ENCODE data around the gene CLEC4E. TPM values are rescaled to one million over a fixed set of nuclear protein-coding genes. Genes with fewer than 3 reads are reported as not detected.

Gene CLEC4E
- total and polyA plus RNA-seq, 2 of the 4 experiments (the other 2 are of a cell fraction) = not detected

DNA sequence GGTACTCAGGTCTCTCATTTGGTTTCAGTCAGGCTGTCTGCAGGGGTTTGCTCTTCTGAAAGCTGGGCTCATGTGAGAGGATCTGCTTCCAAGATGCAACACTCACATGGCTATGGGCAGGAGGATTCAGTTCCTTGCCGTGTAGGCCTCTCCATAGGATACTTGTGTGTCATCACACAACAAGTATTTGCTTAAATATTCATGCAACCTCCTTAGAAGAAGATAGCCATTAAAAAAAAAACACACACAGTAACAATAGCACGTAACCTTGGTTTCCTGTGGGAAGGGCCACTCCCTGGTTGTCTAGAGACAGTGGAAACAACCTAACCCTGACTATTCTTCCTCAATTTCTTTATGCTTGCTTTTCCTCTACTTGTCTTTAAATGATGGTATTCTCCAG lies 31.8 kb upstream of the CLEC4E start:
- Histone ChIP-seq H3K27ac (ENCODE audit: insufficient read depth, low read length) (no peak overlapping the region), H3K56ac (ENCODE audit: extremely low read depth, insufficient read depth, low read length) (no peak overlapping the region), H3K9me3 (ENCODE audit: control insufficient read depth, insufficient read depth, low read length) (no peaks in the 10 kb centered on the region; the same call in 1 of the 2 replicates), H3K27me3 (ENCODE audit: control insufficient read depth, insufficient read depth, low read length) (no peaks in the 10 kb centered on the region), H4K91ac (ENCODE audit: insufficient read depth, low read depth, low read length) (no peak overlapping the region), H4K5ac (ENCODE audit: low read depth, low read length) (no peak overlapping the region), H3K9ac (ENCODE audit: low read depth, low read length) (no peak overlapping the region), H3K4me2 (ENCODE audit: low read depth, low read length) (no peak overlapping the region), H4K8ac (ENCODE audit: low read depth in 2 of 2, low read length in 2 of 2) (no peak overlapping the region), H3K23ac (ENCODE audit: low read depth, low read length) (no peak overlapping the region), H2AK5ac (ENCODE audit: low read depth, low read length) (no peak overlapping the region), H2BK15ac (ENCODE audit: low read depth, low read length) (no peak overlapping the region), H3K4me3 (ENCODE audit: insufficient read depth, low read depth, low read length) (no peak overlapping the region), H3K18ac (ENCODE audit: low read depth, low read length) (no peak overlapping the region), H3K4me1 (ENCODE audit: control insufficient read depth, insufficient read depth, low read length) (no peaks in the 10 kb centered on the region), H2AFZ (replicated peaks; ENCODE audit: low read length, poor library complexity) (no peak overlapping the region), H2BK20ac (ENCODE audit: low read depth, low read length) (no peak overlapping the region), H3K36me3 (ENCODE audit: control insufficient read depth, insufficient read depth, low read length) (no peaks in the 10 kb centered on the region), H3K14ac (replicated peaks; ENCODE audit: low read depth, low read length) (no peak overlapping the region), H2AK9ac (replicated peaks; ENCODE audit: low read depth, low read length, poor library complexity) (no peak overlapping the region), H2BK5ac (ENCODE audit: low read depth, low read length, poor library complexity, severe bottlenecking) (no peak overlapping the region), H2BK120ac (ENCODE audit: low read depth, low read length) (no peak overlapping the region), H4K20me1 (ENCODE audit: insufficient read depth, low read length) (no peaks in the 10 kb centered on the region), H3K9me1 (ENCODE audit: insufficient read depth, low read length) (no peaks in the 10 kb centered on the region), H3K79me1 (ENCODE audit: low read depth in 1 of 2, low read length in 2 of 2) (no peaks in the 10 kb centered on the region), H3K4ac (ENCODE audit: low read depth, low read length) (no peak overlapping the region)
- DNase-seq (no peak), ATAC-seq (ENCODE audit: low read depth) (no peak)
- no CpG with 5 or more reads among the region's 2 CpGs for WGBS, 2 experiments (ENCODE audit: extremely low coverage in 2 of 2, insufficient read length in 1 of 2)
- intact Hi-C loops (cut with micrococcal nuclease) (no loop called here), dilution Hi-C loops (cut with HindIII; ENCODE audit: low sequenced_read_pairs, unreplicated experiment) (no loop called here), in situ Hi-C loops (cut with MboI; ENCODE audit: low sequenced_read_pairs) (no loop called here)
- ChIA-PET CTCF (no interaction called here), POLR2A (ENCODE audit: unreplicated experiment) (no interaction called here)
- TF ChIP-seq FOS (IDR thresholded peaks at IDR 0.05; ENCODE audit: low read depth, low read length) (no peak), MXI1 (IDR thresholded peaks at IDR 0.05; ENCODE audit: borderline replicate concordance, low read depth, low read length) (no peak), CHD1 (IDR thresholded peaks at IDR 0.05; ENCODE audit: low read depth, low read length) (no peak), RFX5 (IDR thresholded peaks at IDR 0.05; ENCODE audit: low read depth, low read length) (no peak), RCOR1 (IDR thresholded peaks at IDR 0.05; ENCODE audit: insufficient replicate concordance, low read length) (no peak), MAZ (IDR thresholded peaks at IDR 0.05; ENCODE audit: borderline replicate concordance, low read depth, low read length) (no peak), POLR2A (IDR thresholded peaks at IDR 0.05; ENCODE audit: low read depth, low read length) (no peak), SMC3 (IDR thresholded peaks at IDR 0.05; ENCODE audit: low read depth, low read length) (no peak), BHLHE40 (IDR thresholded peaks at IDR 0.05; ENCODE audit: low read depth, low read length) (no peak), RAD21 (IDR thresholded peaks at IDR 0.05; ENCODE audit: low read length) (no peak), MAFK (IDR thresholded peaks at IDR 0.05; ENCODE audit: low read depth, low read length) (no peak), CEBPB (IDR thresholded peaks at IDR 0.05; ENCODE audit: low read depth, low read length) (no peak), NFE2L2 (IDR thresholded peaks at IDR 0.05; ENCODE audit: low read depth, low read length) (no peak)
- TF ChIP-seq, protein P1, sequence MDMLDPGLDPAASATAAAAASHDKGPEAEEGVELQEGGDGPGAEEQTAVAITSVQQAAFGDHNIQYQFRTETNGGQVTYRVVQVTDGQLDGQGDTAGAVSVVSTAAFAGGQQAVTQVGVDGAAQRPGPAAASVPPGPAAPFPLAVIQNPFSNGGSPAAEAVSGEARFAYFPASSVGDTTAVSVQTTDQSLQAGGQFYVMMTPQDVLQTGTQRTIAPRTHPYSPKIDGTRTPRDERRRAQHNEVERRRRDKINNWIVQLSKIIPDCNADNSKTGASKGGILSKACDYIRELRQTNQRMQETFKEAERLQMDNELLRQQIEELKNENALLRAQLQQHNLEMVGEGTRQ (IDR thresholded peaks at IDR 0.05; ENCODE audit: low read depth, low read length) = no peak
- TF ChIP-seq, protein P2, sequence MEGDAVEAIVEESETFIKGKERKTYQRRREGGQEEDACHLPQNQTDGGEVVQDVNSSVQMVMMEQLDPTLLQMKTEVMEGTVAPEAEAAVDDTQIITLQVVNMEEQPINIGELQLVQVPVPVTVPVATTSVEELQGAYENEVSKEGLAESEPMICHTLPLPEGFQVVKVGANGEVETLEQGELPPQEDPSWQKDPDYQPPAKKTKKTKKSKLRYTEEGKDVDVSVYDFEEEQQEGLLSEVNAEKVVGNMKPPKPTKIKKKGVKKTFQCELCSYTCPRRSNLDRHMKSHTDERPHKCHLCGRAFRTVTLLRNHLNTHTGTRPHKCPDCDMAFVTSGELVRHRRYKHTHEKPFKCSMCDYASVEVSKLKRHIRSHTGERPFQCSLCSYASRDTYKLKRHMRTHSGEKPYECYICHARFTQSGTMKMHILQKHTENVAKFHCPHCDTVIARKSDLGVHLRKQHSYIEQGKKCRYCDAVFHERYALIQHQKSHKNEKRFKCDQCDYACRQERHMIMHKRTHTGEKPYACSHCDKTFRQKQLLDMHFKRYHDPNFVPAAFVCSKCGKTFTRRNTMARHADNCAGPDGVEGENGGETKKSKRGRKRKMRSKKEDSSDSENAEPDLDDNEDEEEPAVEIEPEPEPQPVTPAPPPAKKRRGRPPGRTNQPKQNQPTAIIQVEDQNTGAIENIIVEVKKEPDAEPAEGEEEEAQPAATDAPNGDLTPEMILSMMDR (conservative IDR thresholded peaks at IDR 0.05; ENCODE audit: low read depth, low read length) = no peak
- TF ChIP-seq, protein P3, sequence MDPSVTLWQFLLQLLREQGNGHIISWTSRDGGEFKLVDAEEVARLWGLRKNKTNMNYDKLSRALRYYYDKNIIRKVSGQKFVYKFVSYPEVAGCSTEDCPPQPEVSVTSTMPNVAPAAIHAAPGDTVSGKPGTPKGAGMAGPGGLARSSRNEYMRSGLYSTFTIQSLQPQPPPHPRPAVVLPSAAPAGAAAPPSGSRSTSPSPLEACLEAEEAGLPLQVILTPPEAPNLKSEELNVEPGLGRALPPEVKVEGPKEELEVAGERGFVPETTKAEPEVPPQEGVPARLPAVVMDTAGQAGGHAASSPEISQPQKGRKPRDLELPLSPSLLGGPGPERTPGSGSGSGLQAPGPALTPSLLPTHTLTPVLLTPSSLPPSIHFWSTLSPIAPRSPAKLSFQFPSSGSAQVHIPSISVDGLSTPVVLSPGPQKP (IDR thresholded peaks at IDR 0.05; ENCODE audit: borderline replicate concordance, low read depth, low read length) = no peak
- BruUV-seq (replicated peaks) = no TSS peak

All from IMR-90 (cell line).